NCI-H2029 treated with DMSO at 0.1 percent for 48 hours (cell line): Measurements from ENCODE around the gene DNAJC5G.
"Not testable (repeated sequence)": the region's sequence is repeated elsewhere in the genome, so short reads cannot be mapped to it uniquely, and the experiment has no call there.

Experiments used
- DNase-seq: peaks from one replicate; lab custom pipeline; 2025; lab: John Stamatoyannopoulos, UW

DNAJC5G gene

DNA sequence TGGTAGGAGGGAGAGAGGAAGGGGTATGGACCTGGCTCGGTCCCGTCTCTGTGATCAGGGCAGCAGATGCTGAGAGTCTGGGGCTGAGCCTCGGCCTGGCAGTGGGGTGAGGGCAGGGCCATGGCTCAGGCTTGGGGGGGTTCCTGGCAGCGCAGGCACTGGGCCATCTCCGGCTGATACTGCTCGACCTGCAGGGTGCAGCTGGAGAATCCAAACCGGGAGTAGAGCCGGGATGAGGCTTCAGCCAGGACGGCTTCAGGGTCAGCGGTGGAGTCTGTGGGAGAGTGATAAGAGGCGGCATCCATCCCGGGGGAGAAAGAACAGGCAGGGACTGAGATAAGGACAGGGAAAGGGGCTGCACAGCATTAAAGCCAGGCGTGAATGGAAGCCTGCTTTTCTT lies 20.0 kb upstream of the DNAJC5G start:
- DNase-seq: no peak

GRCh38 chr2:27255660-27256059 lies 19.6 kb upstream of the DNAJC5G start:
- no peak for DNase-seq

GRCh38 chr2:27256855-27257454 lies 18.3 kb upstream of the DNAJC5G start:
- DNase-seq: no peak

GRCh38 chr2:27258051-27258450 lies 17.2 kb upstream of the DNAJC5G start:
- DNase-seq: no peak

DNA sequence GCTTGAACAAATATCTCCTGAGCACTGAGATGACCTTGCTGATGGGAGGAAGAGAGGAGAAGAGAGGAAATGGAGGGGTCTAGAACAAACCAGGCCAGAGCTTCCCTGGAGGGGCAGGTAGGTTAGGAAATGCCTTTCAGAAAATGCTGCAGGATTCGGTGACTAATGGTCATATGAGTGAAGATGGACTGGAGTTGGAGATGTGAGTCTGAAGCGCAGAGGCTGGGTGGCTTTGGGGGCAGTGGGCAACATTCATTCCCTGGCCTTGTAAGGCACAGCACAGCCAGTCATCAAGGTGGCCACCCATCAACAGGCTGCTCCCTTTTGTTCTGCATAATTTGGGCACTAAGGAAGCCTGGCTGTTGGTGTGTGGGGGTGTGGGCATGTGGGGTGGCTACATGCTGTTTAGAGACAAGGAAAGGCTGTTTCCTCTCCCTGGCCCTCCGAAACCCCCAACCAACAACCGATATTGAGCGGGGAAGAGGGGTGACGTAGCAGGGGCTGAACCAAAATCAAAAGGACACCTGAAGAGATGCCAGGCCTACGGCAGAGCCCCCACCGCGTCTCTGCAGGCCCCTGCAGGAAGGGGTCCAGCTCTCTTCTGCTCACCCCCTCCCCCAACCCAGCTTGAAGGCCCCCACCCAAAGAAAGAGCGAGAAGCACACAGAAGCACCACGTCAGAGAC lies 13.8 kb upstream of the DNAJC5G start:
- no peak for DNase-seq

- DNase-seq: no peak
Measured at GRCh38 chr2:27261926-27262298, 13.3 kb upstream of the DNAJC5G start.

GRCh38 chr2:27262379-27263286 lies 12.6 kb upstream of the DNAJC5G start, which contains the start of gene SLC30A3:
TSS of gene SLC30A3 (minus strand) at chr2:27263047. CDS start at chr2:27262906, 141 bp downstream.
- DNase-seq: no peak

GRCh38 chr2:27263287-27264252 lies 11.7 kb upstream of the DNAJC5G start:
- no peak for DNase-seq

DNA sequence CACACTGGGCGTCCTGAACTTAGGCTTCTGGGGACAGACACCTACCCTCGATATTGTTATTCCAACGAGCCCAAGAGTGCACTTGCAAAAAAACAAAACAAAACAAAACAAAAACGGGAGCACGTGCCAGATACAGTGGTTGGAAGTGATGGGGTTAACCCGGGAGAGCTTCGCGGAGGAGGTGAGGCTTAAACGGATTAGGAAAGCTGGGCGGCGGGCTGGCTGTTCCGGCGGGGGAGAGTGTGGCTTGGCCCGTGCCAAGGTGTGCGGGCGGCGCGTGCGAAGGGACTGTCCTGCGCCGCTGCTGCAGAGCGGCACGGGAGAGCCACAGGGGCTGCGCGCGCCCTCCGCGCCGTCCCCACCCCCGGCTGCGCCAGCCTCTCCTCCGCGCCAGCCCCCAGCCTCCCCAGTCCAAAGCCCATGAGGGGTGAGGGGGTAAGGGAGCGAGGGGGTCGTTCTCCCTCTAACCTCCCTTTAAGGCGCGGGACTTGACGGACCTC lies 10.9 kb upstream of the DNAJC5G start:
- DNase-seq: no peak

GRCh38 chr2:27264753-27265535 lies 10.3 kb upstream of the DNAJC5G start:
- no peak for DNase-seq

DNA sequence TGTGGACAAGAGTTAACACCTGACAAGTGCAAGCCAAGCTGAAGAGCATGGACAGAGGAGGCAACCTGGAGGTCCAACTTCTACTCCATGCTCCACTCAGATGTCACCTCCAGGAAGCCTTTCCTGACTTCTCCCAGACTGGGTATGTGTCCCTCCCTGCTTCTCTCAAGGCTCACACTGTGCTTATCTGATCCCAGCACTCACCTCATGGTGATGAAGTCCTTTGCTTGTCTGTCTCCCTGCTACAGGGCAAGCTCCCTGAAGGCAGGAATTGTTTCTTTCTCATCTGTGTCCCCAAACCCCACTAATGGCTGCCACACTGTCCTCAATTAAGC lies 9.7 kb upstream of the DNAJC5G start:
- DNase-seq: no peak

DNA sequence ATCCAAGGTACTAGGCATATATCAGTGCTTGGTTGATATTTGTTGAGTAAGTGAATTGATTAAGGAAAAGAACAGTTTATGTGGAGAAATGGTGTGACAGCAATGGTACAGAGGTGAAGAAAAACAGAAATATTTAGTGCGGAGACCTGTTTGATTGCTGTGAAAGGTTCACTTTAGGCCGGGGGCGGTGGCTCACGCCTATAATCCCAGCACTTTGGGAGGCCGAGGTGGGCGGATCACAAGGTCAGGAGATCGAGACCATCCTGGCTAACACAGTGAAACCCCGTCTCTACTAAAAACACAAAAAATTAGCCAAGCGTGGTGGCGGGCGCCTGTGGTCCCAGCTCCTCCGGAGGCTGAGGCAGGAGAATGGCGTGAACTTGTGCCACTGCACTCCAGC lies 6.9 kb upstream of the DNAJC5G start:
- DNase-seq: not testable (repeated sequence)

GRCh38 chr2:27270131-27270530 lies 5.1 kb upstream of the DNAJC5G start:
- no peak for DNase-seq

GRCh38 chr2:27270670-27271069 lies 4.6 kb upstream of the DNAJC5G start:
- DNase-seq: no peak

DNA sequence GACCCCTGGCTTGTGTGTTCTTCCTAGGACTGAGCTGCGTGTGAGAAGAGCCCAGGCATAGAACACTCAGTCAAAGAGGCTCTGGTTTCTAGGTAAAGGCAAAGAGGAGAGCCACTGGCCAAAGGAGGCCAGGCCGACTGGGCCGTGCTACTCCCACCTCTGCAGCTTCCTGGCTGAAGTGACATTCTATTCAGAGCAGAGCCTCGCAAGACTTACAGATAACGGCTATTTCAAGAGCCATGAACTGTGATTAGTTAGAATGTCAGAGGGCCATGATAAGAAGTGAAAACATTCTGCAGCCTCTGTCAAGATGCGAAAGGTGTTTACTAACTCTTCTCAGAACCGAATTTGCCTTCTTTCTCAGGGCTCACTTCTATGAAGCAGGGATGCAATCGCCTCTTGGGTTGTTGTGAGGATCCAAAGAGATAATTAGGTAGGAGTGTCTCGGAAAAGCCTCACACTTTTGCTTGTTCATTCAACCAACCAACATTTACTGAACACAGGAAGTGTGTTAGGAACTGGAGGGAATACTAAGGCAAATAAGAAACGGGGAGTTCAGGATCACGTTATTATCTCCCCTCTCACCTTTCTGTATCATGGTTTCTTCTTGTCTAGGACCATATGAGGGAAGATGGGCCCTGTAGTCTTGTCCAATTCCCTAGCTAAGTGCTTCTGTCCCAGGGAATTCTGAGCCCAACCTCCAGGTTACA lies 3.4 kb upstream of the DNAJC5G start:
- DNase-seq: no peak

- not testable (repeated sequence) for DNase-seq
Measured at GRCh38 chr2:27272537-27273522, 2.4 kb upstream of the DNAJC5G start.

- no peak for DNase-seq
Measured at GRCh38 chr2:27278010-27278409, 2.8 kb downstream of the DNAJC5G start.

DNA sequence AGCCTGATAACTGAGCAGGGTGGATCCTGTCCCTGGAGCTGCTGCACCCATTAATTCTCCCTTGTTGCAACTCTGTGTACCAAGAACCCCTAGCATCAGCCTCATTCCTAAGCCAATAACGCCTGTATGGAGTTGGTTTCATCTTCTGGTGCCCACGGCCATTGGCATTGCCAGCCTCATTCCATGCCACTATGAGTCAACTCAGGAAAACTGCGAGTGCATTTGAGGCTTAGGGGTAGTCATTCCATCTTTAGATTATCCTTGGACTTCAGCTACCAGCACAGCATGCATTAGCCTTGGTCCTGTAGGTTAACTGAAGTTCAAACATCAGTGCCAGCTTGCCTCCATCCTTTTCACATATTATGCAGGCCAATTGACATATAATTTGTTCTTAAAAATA lies 5.6 kb downstream of the DNAJC5G start:
- no peak for DNase-seq

GRCh38 chr2:27281442-27281841 lies 6.2 kb downstream of the DNAJC5G start:
- DNase-seq: no peak
